Panc1 (cell line): Measurements from ENCODE around the gene EMX2.

Experiments used
- POLR2AphosphoS5 ChIP-seq: IDR thresholded peaks from 2 replicates; pipeline ENCODE4 v1.6.1; 2012; ENCODE audit warnings: mild to moderate bottlenecking, low read depth, low read length, moderate library complexity
- TCF7L2 ChIP-seq: IDR thresholded peaks from 2 replicates; pipeline ENCODE4 v1.6.1; 2011; ENCODE audit warnings: mild to moderate bottlenecking, low read depth, low read length, inconsistent platforms
- TF ChIP-seq, protein P1 (sequence below): fragments of 450-650 bp; IDR thresholded peaks from 2 replicates; pipeline ENCODE4 v1.5.1; 2017; ENCODE audit warnings: mild to moderate bottlenecking

DNA sequence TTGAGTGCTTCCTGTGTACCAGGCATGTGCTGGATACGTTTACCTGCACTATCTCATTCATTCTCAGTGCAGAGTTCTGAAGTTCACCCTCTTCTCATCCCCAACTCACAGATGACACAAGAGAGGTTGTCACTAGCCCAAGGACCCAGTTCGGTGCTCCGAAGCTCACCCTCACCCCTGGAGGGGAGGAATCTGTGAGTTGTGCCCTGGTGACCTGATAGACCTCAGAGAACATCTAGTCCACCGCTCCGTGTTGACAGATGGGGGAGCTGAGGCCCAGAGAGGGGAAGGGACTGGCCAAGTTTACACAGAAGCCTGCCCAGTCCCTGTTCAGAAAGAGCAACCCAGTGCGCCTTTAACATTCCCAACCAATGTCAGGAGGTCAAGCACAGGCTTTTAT lies 44.8 kb upstream of the EMX2 start:
- TF ChIP-seq, protein P1, sequence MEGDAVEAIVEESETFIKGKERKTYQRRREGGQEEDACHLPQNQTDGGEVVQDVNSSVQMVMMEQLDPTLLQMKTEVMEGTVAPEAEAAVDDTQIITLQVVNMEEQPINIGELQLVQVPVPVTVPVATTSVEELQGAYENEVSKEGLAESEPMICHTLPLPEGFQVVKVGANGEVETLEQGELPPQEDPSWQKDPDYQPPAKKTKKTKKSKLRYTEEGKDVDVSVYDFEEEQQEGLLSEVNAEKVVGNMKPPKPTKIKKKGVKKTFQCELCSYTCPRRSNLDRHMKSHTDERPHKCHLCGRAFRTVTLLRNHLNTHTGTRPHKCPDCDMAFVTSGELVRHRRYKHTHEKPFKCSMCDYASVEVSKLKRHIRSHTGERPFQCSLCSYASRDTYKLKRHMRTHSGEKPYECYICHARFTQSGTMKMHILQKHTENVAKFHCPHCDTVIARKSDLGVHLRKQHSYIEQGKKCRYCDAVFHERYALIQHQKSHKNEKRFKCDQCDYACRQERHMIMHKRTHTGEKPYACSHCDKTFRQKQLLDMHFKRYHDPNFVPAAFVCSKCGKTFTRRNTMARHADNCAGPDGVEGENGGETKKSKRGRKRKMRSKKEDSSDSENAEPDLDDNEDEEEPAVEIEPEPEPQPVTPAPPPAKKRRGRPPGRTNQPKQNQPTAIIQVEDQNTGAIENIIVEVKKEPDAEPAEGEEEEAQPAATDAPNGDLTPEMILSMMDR = no peak
- TF ChIP-seq TCF7L2 = no peak
- TF ChIP-seq POLR2AphosphoS5 = no peak
